ENCODE results near the gene EIF4G1.
"Not testable (repeated sequence)": the region's sequence is repeated elsewhere in the genome, so short reads cannot be mapped to it uniquely, and the experiment has no call there.

Gene EIF4G1, protein sequence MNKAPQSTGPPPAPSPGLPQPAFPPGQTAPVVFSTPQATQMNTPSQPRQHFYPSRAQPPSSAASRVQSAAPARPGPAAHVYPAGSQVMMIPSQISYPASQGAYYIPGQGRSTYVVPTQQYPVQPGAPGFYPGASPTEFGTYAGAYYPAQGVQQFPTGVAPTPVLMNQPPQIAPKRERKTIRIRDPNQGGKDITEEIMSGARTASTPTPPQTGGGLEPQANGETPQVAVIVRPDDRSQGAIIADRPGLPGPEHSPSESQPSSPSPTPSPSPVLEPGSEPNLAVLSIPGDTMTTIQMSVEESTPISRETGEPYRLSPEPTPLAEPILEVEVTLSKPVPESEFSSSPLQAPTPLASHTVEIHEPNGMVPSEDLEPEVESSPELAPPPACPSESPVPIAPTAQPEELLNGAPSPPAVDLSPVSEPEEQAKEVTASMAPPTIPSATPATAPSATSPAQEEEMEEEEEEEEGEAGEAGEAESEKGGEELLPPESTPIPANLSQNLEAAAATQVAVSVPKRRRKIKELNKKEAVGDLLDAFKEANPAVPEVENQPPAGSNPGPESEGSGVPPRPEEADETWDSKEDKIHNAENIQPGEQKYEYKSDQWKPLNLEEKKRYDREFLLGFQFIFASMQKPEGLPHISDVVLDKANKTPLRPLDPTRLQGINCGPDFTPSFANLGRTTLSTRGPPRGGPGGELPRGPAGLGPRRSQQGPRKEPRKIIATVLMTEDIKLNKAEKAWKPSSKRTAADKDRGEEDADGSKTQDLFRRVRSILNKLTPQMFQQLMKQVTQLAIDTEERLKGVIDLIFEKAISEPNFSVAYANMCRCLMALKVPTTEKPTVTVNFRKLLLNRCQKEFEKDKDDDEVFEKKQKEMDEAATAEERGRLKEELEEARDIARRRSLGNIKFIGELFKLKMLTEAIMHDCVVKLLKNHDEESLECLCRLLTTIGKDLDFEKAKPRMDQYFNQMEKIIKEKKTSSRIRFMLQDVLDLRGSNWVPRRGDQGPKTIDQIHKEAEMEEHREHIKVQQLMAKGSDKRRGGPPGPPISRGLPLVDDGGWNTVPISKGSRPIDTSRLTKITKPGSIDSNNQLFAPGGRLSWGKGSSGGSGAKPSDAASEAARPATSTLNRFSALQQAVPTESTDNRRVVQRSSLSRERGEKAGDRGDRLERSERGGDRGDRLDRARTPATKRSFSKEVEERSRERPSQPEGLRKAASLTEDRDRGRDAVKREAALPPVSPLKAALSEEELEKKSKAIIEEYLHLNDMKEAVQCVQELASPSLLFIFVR (N-terminal part only)

DNA sequence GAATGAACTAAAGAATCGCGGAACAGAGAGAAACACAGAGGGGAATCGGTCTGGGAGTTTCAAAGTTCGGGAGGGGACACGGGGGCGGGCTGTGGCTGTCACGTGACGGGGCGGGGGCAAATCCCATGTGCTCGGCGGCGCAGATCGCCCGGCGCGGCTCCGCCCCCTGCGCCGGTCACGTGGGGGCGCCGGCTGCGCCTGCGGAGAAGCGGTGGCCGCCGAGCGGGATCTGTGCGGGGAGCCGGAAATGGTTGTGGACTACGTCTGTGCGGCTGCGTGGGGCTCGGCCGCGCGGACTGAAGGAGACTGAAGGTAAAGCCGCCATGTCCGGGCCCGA, at the start of gene EIF4G1:
Gene EIF4G1, plus strand, starts transcription at position 244 of the 337 bp plus-strand sequence. CDS start 1,191 bp downstream, outside the sequence.
- peak; percentile 61 for DNase-seq (ENCODE audit: low read depth)

DNA sequence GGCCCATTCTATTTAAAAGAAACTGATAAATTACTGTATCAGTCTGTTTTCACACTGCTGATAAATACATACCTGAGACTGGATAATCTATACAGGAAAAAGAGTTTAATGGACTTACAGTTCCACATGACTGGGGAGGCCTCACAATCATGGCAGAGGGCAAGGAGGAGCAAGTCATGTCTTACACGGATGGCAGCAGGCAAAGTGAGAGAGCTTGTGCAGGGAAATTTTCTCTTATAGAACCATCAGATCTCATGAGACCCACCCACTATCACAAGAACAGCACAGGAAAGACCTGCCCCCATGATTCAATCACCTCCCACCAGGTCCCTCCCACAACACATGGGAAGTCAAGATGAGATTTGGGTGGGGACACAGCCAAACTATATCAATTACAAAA, 47.2 kb upstream of the EIF4G1 start:
- not testable (repeated sequence) for DNase-seq (ENCODE audit: low read depth)

DNA sequence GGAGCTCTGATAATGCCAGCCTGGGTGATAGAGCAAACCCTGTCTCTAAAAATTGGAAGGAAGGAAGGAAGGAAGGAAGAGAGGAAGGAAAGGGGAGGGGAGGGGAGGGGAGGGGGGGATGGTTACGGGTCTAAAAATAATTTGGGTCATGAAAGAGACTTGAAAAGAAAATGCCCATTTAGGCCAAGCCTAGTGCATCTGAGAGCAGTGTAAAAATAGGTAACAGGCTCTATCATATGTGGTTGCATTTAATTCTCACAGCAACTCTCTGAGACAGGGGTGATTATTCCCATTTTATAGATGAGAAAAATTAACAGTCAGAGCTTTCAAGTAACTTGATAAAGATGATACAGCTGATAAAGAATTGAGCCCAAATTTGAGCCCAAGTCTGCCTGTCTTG, 42.1 kb upstream of the EIF4G1 start:
- DNase-seq (ENCODE audit: low read depth), result no peak

DNA sequence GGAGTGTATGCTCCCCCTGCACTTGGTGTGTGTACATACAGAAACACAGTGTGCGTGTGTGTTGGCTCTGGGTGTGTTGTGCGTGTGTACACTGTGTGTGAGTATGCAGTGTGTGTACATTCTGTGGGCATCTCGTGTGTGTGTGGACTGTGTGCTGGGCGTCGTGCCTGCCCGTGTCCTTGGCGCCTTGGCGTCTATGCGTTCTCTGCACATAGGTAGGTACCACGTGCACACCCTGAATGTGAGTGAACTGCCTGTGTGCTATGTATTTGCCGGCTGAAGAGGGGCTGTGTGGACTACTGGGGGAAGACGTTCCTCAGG, 39.1 kb upstream of the EIF4G1 start:
- no peak for DNase-seq (ENCODE audit: low read depth)

DNA sequence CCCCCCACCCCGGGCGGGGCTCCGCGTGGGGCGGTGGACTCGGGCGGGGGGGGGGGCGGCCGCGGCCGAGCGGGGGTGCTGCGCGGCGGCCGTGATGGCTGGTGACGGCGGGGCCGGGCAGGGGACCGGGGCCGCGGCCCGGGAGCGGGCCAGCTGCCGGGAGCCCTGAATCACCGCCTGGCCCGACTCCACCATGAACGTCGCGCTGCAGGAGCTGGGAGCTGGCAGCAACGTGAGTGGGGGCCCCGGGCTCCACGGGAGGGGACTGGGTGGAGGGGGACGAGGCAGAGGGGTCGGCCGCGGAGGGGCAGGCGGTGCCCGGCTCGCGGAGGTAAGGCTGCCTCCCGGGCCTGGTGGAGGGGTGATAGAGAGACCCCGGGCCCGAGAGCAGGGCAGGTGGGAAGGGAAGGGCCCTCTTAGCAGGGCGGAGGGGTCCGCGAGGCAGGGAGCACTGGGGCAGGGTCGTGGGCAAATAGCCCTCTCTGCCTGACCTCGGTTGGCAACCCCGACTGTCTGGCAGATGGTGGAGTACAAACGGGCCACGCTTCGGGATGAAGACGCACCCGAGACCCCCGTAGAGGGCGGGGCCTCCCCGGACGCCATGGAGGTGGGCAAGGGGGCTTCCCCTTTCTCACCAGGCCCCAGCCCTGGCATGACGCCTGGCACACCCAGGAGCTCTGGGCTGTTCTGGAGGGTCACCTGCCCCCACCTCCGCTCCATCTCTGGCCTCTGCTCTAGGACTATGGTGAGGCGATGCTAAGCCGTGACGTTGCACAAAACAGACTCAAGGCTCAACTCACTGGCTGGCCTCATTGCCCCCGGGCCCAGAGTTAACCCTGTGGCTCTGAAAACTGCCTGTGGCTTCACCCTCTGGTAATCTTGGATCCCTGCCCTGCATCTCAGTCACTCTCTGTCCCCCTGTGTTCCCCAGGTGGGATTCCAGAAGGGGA, 38.2 kb upstream of the EIF4G1 start, which contains the start of gene ECE2:
Gene ECE2, plus strand, starts transcription at position 62 of the 950 bp plus-strand sequence. Its CDS starts 132 bp downstream, at position 194.
- DNase-seq (ENCODE audit: low read depth), result no peak

DNA sequence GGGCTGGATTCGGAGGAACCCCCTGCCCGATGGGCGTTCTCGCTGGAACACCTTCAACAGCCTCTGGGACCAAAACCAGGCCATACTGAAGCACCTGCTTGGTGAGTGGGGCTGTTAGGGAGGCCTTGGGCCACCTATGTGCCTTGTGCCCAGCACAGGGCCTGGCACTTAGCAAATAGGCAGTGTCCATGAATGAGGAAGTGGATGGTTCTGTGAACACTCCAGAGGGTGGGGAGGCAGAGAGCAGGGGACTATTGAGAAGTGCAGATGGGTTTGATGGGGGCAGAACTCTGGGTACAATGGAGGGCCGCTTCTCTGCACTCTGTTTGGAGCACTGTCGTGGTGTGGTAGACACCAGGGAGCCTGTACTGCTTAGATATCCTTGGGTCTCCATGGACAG, 37.0 kb upstream of the EIF4G1 start:
- DNase-seq (ENCODE audit: low read depth), result no peak

DNA sequence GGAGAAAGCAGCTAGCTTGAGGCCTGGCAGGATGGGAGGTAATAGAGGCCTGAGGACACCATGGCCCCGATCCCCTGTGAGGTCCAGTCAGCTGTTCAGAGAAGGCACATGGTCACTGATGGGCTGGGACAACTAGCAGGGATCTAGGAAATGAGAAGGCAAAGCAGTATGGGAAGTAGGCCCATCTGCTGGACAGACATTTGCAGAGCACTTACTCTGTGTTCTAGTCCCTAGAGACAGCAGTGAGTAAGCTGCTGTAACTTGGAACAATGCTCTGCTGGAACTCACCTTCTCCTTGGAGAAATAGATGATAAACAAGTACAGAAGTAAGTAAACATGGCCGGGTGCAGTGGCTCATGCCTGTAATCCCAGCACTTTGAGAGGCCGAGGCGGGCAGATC, 31.5 kb upstream of the EIF4G1 start:
- DNase-seq (ENCODE audit: low read depth), result no peak

DNA sequence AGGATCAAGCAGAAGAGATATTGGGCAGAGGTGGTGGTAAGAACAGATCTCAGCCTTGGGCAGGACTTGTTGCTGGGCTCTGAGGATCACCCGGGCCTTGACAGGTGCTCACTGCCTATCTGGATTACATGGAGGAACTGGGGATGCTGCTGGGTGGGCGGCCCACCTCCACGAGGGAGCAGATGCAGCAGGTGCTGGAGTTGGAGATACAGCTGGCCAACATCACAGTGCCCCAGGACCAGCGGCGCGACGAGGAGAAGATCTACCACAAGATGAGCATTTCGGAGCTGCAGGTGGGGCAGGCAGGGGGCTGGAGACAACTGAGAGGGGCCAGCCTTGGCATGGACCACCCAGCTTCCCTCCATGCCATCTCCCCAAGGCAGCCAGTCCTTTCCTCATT, 30.7 kb upstream of the EIF4G1 start:
- DNase-seq (ENCODE audit: low read depth), result no peak

DNA sequence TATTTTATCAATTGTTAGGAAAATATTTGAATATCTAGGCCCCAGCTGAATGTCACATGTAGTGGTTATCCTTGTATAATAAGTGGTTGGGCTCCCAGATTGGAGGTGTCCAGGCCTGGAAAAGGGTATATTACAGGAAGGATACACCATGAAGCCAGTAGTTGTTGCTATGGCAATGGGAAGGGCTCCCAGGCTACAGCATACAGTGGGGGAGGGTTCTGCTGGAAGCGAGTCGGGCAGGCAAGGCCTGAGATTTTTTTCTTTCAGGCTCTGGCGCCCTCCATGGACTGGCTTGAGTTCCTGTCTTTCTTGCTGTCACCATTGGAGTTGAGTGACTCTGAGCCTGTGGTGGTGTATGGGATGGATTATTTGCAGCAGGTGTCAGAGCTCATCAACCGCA, 29.7 kb upstream of the EIF4G1 start:
- DNase-seq (ENCODE audit: low read depth), result peak; percentile 27

DNA sequence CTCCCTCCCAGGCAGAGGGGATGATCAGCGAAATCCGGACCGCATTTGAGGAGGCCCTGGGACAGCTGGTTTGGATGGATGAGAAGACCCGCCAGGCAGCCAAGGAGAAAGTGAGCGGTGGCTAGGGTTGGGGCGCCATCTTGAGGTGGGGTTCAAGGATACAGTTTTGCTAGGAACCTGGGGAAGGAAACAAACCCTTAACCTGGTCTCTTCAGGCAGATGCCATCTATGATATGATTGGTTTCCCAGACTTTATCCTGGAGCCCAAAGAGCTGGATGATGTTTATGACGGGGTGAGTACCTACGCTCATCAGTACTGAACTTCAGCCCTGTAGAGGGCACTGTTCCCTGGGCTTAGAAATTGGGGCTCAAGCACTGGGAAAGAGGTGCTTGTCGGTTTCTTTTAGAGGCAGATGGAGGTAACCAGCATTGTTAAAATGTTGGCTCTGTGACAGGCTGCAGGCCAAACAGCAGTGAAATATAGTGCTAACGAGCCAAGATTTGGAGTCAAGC, 24.9 kb upstream of the EIF4G1 start:
- DNase-seq (ENCODE audit: low read depth), result no peak

DNA sequence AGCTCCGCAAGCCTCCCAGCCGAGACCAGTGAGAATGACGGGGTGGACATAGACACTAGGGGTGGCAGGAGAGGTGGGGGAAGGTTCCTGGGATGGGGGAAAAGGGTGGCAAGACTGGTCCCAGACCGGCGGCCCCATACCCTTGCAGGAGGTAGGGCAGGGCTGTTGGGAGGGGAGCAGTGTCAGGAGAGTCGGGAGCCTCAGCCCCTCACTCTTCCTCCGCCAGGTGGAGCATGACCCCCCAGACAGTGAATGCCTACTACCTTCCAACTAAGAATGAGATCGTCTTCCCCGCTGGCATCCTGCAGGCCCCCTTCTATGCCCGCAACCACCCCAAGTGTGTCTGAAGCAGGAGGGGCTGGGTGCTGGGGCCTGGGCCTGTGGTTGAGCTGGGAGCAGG, 24.1 kb upstream of the EIF4G1 start:
- DNase-seq (ENCODE audit: low read depth), result no peak

DNA sequence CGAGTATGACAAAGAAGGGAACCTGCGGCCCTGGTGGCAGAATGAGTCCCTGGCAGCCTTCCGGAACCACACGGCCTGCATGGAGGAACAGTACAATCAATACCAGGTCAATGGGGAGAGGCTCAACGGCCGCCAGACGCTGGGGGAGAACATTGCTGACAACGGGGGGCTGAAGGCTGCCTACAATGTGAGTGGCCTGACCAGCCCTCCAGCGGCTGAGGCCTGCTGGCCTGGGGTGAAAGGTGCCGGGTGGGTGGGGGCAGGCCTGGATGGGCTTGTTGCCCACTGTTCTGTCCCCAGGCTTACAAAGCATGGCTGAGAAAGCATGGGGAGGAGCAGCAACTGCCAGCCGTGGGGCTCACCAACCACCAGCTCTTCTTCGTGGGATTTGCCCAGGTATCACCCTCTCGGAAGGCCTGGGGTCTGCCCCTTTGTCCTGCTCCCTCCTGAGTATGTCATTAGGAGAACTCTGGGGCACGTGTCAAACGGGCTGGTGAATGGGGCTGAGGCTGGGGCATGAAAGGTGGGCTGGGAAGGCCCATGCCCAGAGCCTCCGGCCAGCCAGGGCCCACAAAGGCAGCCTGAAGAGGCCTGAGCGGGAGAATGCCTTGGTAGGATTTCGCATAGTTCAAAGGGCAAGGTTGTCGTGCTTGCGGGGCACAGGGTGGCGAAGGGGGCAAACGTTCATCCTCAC, 23.2 kb upstream of the EIF4G1 start:
- DNase-seq (ENCODE audit: low read depth), result no peak

DNA sequence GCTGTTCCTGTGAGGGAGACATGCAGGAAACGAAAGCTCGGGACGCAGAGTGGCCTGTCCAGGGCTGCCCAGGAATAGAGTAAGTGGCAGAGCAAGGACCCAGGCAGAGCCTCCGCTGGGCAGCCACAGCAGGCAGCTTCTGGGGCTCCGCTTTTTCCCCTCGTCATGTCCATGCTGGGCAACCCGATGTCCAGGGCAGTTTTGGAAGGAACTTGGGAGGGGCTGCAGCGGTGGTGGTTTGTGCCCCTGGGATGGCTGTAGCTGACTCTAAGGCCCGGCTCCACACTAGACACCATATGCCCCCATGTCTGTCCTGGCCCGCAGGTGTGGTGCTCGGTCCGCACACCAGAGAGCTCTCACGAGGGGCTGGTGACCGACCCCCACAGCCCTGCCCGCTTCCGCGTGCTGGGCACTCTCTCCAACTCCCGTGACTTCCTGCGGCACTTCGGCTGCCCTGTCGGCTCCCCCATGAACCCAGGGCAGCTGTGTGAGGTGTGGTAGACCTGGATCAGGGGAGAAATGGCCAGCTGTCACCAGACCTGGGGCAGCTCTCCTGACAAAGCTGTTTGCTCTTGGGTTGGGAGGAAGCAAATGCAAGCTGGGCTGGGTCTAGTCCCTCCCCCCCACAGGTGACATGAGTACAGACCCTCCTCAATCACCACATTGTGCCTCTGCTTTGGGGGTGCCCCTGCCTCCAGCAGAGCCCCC, 22.5 kb upstream of the EIF4G1 start:
- DNase-seq (ENCODE audit: low read depth), result no peak

DNA sequence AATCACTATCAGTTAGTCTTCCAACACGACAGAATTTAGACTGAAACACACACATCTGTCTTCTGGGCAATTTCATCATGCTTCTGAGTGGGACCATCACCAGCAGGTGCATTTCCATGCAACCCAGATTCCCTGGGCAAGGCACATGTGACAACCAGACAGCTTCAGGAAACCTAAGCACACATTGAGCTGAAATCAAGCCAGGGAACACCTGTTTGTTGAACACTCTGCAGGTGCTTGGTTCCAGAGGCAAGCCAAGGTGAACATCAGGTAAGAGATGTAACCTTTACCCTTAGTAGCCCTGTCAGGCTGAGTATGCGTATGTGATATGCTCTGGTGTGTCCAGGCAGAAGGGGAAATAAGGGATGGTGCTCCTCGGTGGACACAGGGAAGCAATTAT, 18.6 kb upstream of the EIF4G1 start:
- no peak for DNase-seq (ENCODE audit: low read depth)

DNA sequence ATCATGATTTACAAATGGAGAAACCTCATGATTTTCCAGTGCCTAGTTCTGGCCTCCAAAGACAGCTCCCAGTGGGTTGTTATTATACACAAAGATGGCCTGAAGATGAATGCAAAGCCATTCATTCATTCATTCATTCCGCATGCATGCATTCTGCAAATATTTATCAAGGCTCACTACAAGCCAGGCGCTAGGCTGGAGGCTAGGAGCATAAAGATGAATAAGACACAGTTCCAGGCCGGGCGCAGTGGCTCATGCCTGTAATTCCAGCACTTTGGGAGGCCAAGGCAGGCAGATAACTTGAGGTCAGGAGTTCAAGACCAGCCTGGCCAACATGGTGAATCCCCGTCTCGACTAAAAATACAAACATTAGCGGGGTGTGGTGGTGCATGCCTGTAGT, 17.8 kb upstream of the EIF4G1 start:
- DNase-seq (ENCODE audit: low read depth), result no peak

DNA sequence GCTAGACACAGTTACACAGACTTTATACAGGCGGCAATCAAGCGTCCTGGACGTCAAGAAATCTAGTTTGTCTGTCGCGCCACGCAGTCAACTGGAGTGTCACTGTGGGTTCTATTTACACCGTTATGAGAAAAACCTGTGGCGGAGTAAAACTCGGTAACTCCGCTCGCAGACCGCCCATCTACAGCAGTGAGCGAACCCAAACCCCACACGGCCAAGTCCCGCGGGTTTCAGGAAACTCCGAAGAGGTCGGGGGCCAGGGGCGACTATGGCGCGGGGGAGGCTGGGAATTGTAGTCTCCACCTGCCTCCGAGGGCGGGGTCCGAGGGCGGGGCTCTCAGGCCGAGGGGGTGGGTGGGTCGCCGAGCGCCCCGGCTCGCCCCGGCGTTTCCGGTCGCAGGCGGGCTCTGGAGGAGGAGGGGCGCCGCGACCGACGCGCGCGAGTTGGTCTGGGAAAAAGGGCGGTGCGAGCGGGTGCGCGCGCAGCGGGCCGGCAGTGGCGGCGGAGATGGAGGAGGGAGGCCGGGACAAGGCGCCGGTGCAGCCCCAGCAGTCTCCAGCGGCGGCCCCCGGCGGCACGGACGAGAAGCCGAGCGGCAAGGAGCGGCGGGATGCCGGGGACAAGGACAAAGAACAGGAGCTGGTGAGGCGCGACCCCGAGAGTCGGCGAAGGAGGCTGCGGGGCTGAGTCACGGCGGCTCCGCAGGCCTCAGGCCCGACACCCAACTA, 15.5 kb upstream of the EIF4G1 start, which contains the start of gene PSMD2:
Gene PSMD2, plus strand, starts transcription at position 483 of the 729 bp plus-strand sequence. Its CDS starts 26 bp downstream, at position 509.
- peak; percentile 73 for DNase-seq (ENCODE audit: low read depth)

DNA sequence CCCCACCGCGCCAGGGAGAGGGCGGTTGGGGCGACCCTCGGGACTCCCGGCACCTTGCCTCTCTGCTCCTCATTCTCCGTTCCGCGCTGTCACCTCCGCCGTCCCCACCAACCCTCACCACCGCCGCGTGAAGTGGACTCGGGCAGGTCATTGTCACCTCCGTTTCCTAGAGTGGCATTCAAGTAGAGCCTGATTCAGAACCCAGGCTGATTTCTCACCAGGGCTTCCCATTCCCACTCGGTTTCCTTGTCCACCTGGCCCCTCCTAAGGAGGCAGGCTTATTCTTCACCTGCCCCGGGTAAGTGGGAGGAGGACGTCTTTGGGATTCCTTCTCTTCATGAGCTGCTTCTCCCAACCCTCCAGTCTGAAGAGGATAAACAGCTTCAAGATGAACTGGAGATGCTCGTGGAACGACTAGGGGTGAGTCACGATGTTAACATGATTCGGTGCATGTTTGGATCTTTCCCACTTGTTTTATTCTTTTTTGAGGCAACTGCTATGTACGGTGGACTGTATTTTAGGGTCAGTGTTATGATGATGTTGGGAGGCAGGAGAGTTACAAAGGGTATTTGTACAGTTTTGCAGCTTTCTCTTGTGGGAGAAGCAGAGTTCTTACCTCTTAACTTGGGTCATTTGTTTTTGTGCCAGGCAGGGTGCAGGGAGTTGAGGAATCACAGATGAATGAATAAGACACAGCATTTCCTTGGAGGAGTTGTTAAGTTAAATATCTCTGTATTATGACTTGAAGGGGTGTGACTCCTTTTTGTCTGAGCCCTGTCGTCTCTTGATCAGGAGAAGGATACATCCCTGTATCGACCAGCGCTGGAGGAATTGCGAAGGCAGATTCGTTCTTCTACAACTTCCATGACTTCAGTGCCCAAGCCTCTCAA, 14.7 kb upstream of the EIF4G1 start:
- peak; percentile 20 for DNase-seq (ENCODE audit: low read depth)

DNA sequence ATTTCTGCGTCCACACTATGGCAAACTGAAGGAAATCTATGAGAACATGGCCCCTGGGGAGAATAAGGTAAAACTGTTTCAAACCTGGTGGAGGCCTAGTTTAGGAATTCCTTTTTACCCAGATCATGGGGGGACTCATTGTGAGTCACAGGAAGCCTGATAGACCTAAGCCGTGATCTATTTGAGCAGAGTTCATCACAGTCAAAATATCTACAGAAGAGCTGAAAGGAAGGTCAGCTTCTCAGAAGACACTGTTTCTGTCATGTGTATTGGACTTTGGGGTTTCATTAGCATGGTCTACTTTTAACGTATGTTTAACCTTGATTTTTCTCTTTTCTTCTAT, 14.1 kb upstream of the EIF4G1 start:
- peak; percentile 51 for DNase-seq (ENCODE audit: low read depth)
